ENCODE measurements around the gene DCAF8.

DNA sequence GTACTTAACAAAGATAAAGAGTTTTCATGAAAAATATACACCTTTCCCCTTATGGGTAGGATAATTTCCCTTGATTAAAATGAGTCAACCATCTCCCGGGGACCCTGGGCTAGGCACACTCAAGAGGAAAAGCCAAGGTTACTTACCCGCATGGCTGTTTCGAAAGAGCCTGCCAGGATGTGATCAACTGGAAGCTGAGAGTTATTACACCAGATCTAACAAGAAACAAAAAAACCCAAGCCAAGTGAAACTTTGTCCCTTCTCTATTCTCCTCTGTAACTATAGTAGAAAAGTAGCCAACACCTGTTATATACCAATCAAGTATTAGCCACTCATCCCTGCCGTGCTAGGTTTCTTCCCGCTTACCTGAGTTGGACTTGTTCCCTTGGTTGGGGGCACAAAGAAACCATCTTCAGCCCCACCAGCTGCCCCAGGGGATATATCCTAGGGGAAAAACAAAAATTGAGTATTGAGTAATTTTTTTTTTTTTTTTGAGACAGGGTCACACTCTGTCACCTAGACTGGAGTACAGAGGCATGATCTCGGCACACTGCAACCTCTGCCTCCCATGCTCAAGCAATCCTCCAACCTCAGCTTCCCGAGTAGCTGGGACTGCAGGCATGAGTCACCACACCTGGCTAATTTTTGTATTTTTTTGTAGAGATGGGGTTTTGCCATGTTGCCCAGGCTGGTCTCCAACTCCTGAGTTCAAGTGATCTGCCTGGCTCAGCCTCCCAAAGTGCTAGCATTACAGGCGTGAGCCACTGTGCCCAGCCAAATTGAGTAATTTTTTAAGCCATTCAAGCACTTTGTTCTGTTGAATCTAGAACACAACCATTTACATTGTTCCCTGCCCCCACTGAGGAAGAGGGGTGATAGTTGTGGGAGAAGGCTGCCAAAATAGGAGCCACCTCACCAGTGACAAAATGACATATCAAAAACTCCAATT, 30.9 kb upstream of the DCAF8 start:
- TF ChIP-seq, protein P1, sequence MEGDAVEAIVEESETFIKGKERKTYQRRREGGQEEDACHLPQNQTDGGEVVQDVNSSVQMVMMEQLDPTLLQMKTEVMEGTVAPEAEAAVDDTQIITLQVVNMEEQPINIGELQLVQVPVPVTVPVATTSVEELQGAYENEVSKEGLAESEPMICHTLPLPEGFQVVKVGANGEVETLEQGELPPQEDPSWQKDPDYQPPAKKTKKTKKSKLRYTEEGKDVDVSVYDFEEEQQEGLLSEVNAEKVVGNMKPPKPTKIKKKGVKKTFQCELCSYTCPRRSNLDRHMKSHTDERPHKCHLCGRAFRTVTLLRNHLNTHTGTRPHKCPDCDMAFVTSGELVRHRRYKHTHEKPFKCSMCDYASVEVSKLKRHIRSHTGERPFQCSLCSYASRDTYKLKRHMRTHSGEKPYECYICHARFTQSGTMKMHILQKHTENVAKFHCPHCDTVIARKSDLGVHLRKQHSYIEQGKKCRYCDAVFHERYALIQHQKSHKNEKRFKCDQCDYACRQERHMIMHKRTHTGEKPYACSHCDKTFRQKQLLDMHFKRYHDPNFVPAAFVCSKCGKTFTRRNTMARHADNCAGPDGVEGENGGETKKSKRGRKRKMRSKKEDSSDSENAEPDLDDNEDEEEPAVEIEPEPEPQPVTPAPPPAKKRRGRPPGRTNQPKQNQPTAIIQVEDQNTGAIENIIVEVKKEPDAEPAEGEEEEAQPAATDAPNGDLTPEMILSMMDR (IDR thresholded peaks at IDR 0.05), result no peak
- TF ChIP-seq POLR2A (IDR thresholded peaks at IDR 0.05), result no peak

All from prostate gland (tissue), 2 donors.